Stomach (tissue), 9 donors: ENCODE measurements around the gene DIS3L. TPM values are rescaled to one million over a fixed set of nuclear protein-coding genes. Genes with fewer than 3 reads are reported as not detected.

Experiments
- DNase-seq, 2 donors: peaks; one replicate each; pipeline versions ENCODE4 v3.0.0 to v3.0.0-alpha.2; 2013 to 2019
- H3K27ac ChIP-seq, 5 donors: fragments of 200-600 bp in 4 of 5; sonication (generic) in 4 of 5; one replicate each; pipeline ENCODE4 v1.5.1; 2013 to 2019; ENCODE audit warnings: mild to moderate bottlenecking in 1 of 5, moderate library complexity in 1 of 5
- H3K27me3 ChIP-seq, 3 donors: fragments of 200-600 bp; sonication (generic); one replicate each; pipeline ENCODE4 v1.5.1; 2017 to 2019; ENCODE audit warnings: mixed run types in 1 of 3
- H3K36me3 ChIP-seq, 4 donors: fragments of 200-600 bp; sonication (generic); 1 replicate in 3 of 4; 2 replicates in 1 of 4; pipeline ENCODE4 v1.5.1; 2016 to 2019
- H3K4me1 ChIP-seq, 4 donors: fragments of 200-600 bp; sonication (generic); one replicate each; pipeline ENCODE4 v1.5.1; 2016 to 2019
- H3K4me3 ChIP-seq, 4 donors: fragments of 200-600 bp; sonication (generic) in 3 of 4; one replicate each; pipeline ENCODE4 v1.5.1; 2016 to 2019; ENCODE audit warnings: mild to moderate bottlenecking in 1 of 4
- H3K9me3 ChIP-seq, 4 donors: fragments of 200-600 bp; sonication (generic); one replicate each; pipeline ENCODE4 v1.5.1; 2016 to 2019
- EP300 ChIP-seq: sonication (generic); formaldehyde crosslinking; IDR thresholded peaks from one replicate; pipeline ENCODE4 v1.6.1; 2017; ENCODE audit warnings: antibody characterized with exemption
- POLR2A ChIP-seq, 4 donors: fragments of 450-650 bp; IDR thresholded peaks; one replicate each; pipeline ENCODE4 v1.6.1; 2016; ENCODE audit warnings: antibody characterized with exemption in 4 of 4, control low read depth in 2 of 4, mild to moderate bottlenecking in 1 of 4, moderate library complexity in 1 of 4
- POLR2AphosphoS5 ChIP-seq, 3 donors: sonication (generic); formaldehyde crosslinking; IDR thresholded peaks; one replicate each; pipeline ENCODE4 v1.6.1; 2016; ENCODE audit warnings: antibody characterized with exemption in 3 of 3
- WGBS, 5 donors: extraction: QIAGEN DNeasy Blood & Tissue Kit in 3 of 5; methylation state at CpG; one replicate each; pipeline versions ENCODE4 v1.1.5 to v1.1.7; 2013 to 2018; 5-methylcytosine and 5-hydroxymethylcytosine counted together
- intact Hi-C: fragments of 100-400 bp; cut with DNase I; formaldehyde crosslinking; loops from one replicate; pipeline ENCODE4 v1.15.1; 2023; ENCODE audit warnings: low total_unique reads
- polyA plus RNA-seq, 3 donors: library from polyadenylated mRNA; stranded (reverse); fragments of 200-250 nt; gene quantifications; one replicate each; pipeline ENCODE4 v1.2.3, GENCODE V29; 2013
- total RNA-seq, 5 donors: library from RNA; depleted of rRNA; stranded (reverse); fragments of >200 nt; gene quantifications; one replicate each; pipeline versions ENCODE4 v1.1.0 to v1.2.3, GENCODE V29; 2014 to 2016
- TF ChIP-seq, protein P1 (sequence below), 7 experiments: fragments of 450-650 bp in 4 of 7; fragments of 200-600 bp in 3 of 7; sonication (generic) in 3 of 7; IDR thresholded peaks; one replicate each; pipeline ENCODE4 v1.5.1; 2016 to 2019; ENCODE audit warnings: antibody characterized with exemption in 7 of 7, control low read depth in 2 of 7, mild to moderate bottlenecking in 1 of 7
- donor health status: healthy with polysubstance abuse.
- donor health status: Bipolar disorder and iron deficiency.
- donor health status: healthy.

DIS3L gene
- total and polyA plus RNA-seq, 8 donors: 8.8 to 35.1 (median 16.7) TPM

DNA sequence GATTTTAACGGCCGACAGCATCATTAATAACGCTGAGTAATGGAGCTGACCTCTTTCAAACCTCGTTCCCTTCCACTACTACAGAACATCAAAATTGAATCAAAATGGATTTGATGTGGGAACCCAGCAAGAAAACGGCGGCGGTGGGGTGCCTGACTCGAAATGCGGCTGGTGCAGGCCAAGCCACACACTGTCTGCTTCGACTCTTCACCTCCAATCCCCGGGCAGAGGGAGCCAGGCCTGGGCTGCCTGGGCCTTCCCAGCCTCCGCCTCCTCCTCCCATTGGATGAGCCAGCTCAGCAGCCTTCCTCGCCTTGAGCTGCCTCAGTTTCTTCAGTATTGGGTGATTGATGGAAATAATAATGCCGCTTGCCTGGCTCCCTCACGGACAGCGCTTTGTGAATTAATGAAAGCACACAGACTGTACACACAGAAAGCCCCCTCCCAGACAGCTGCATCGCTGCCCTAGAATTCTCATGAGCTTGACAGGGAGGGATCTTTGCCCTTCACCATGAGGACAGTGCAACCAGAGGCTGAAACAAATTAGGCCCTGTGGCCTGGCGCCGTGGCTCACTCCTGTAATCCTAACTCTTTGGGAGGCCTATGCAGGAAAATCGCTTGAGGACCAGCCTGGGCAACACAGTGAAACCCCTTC lies 28.4 kb upstream of the DIS3L start:
- Histone ChIP-seq H3K36me3 (no peaks in the 10 kb centered on the region), H3K4me3 (no peak overlapping the region), H3K27me3 (peaks cover 0 to 4% (median 0%) of the 10 kb centered on the region in 3 donors), H3K4me1 (peaks cover 0 to 15% (median 8%) of the 10 kb centered on the region in 4 donors), H3K27ac (no peak overlapping the region), H3K9me3 (no peaks in the 10 kb centered on the region)
- WGBS, 5 donors: 90 to 93% (median 92%) methylated on average over 18 to 20 of the region's 20 CpGs
- no peak for DNase-seq
- no peak for TF ChIP-seq EP300
- TF ChIP-seq, protein P1, sequence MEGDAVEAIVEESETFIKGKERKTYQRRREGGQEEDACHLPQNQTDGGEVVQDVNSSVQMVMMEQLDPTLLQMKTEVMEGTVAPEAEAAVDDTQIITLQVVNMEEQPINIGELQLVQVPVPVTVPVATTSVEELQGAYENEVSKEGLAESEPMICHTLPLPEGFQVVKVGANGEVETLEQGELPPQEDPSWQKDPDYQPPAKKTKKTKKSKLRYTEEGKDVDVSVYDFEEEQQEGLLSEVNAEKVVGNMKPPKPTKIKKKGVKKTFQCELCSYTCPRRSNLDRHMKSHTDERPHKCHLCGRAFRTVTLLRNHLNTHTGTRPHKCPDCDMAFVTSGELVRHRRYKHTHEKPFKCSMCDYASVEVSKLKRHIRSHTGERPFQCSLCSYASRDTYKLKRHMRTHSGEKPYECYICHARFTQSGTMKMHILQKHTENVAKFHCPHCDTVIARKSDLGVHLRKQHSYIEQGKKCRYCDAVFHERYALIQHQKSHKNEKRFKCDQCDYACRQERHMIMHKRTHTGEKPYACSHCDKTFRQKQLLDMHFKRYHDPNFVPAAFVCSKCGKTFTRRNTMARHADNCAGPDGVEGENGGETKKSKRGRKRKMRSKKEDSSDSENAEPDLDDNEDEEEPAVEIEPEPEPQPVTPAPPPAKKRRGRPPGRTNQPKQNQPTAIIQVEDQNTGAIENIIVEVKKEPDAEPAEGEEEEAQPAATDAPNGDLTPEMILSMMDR (IDR thresholded peaks at IDR 0.05): no peak
- TF ChIP-seq POLR2A (IDR thresholded peaks at IDR 0.05): no peak
- TF ChIP-seq POLR2AphosphoS5 (IDR thresholded peaks at IDR 0.05): no peak
- intact Hi-C loops: no loop called here

DNA sequence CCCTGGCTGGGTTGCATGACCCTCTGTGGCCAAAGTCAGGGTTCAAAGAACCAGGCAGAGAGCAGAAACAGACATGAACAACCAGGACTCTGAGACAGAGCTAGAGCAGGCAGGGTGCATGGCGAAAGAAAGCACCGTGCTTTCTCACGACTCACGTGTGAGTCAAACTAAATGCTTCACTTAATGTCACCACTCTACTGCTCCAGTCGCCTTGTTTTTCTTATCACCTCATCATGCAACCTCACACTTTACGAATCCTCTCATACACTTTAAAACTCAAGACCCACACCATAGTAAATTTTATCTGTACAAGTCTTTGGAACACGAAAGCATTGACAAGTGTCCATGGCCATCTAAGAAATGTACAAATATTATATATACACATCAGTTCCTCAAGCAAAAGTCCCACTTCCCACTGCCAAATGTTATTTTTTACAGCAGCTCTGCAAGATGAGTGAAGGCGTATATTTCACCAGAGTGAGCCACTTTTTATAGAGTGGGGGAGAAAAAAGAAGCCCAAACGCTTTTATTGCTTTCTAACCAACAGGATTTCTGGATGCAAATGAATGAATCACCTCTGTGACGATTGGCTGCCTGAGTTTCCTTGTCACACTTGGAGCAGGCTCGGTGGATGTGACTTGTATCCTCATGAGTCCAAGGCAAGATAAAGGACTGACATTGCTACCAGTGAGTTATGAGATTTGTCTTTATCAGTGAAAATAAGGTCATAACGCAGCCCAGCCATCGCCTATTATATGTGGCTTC lies 23.9 kb upstream of the DIS3L start:
- H3K27ac ChIP-seq: no peak overlapping the region
- H3K4me1 ChIP-seq: no peaks in the 10 kb centered on the region
- no peak for DNase-seq
- no peaks in the 10 kb centered on the region for H3K9me3 ChIP-seq
- peaks cover 0 to 4% (median 0%) of the 10 kb centered on the region in 3 donors for H3K27me3 ChIP-seq
- no peaks in the 10 kb centered on the region for H3K36me3 ChIP-seq
- 39 to 65% (median 59%) methylated on average over 13 of the region's 13 CpGs for WGBS, 5 donors
- intact Hi-C loops: no loop called here
- no peak overlapping the region for H3K4me3 ChIP-seq
- no peak for TF ChIP-seq POLR2AphosphoS5 (IDR thresholded peaks at IDR 0.05)
- TF ChIP-seq, protein P1 (IDR thresholded peaks at IDR 0.05): no peak

DNA sequence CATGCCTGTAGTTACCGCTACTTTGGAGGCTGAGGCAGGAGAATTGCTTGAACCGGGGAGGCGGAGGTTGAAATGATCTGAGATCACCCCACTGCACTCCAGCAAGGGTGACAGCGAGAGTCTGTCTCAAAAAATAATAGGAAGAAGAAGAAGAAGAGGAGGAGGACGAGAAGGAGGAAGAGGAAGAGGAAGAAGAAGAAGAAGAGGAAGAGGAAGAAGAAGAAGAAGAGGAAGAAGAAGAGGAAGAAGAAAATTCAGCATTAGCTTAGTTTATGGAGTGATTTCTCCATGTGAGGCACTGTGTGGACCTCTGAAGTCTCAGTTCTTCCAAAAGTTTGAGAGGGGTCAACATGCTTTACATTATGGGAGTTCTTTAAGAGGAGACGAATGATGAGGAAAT lies 22.4 kb upstream of the DIS3L start:
- Histone ChIP-seq H3K36me3 (no peaks in the 10 kb centered on the region), H3K4me1 (no peaks in the 10 kb centered on the region), H3K27ac (no peak overlapping the region), H3K4me3 (no peak overlapping the region), H3K9me3 (peaks cover 0 to 5% (median 2%) of the 10 kb centered on the region in 4 donors), H3K27me3 (peaks cover 0 to 4% (median 0%) of the 10 kb centered on the region in 3 donors)
- DNase-seq: no peak
- WGBS, 5 donors: 69 to 91% (median 75%) methylated on average over 6 of the region's 6 CpGs
- intact Hi-C loops: no loop called here
- no peak for TF ChIP-seq EP300
- no peak for TF ChIP-seq POLR2A (IDR thresholded peaks at IDR 0.05)
- TF ChIP-seq, protein P1 (IDR thresholded peaks at IDR 0.05): no peak
- no peak for TF ChIP-seq POLR2AphosphoS5 (IDR thresholded peaks at IDR 0.05)

DNA sequence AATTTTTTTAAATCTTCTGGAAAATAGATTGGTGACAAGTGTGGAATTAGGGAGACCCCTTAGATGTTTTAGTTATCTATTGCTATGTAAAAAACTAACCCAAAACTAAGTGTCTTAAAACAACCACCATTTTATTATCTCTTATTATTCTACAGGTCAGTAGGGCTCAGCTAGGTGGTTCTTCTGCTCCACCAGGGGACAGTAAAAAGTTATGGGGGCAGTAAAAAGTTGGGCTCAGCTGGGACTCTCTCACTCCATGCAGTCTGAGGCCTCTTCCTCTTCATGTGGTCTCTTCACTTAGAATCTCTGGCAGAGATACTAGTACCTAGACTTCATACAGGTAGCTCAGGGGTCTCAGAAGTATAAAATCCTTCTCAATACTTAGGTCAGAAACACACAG lies 18.0 kb upstream of the DIS3L start:
- H3K9me3 ChIP-seq: peaks cover 0 to 5% (median 2%) of the 10 kb centered on the region in 4 donors
- H3K4me1 ChIP-seq: no peaks in the 10 kb centered on the region
- intact Hi-C loops: no loop called here
- H3K27me3 ChIP-seq: no peaks in the 10 kb centered on the region
- no peak overlapping the region for H3K4me3 ChIP-seq
- no peak for DNase-seq
- TF ChIP-seq EP300 (no peak), POLR2A (IDR thresholded peaks at IDR 0.05) (no peak), POLR2AphosphoS5 (IDR thresholded peaks at IDR 0.05) (no peak)
- TF ChIP-seq, protein P1 (IDR thresholded peaks at IDR 0.05): no peak
- H3K36me3 ChIP-seq: no peaks in the 10 kb centered on the region
- H3K27ac ChIP-seq: no peak overlapping the region
